B cell (primary cell): ENCODE measurements around the gene PSKH1. TPM values are rescaled to one million over a fixed set of nuclear protein-coding genes. Genes with fewer than 3 reads are reported as not detected.

ENCODE experiments used
- ATAC-seq: fragments of 200-7000 bp; cut with Tn5 transposase; one replicate; pipeline ENCODE4 v1.10.0; 2021; ENCODE audit warnings: low read depth, mild to moderate bottlenecking, moderate number of reproducible peaks, moderate library complexity
- CTCF ChIA-PET: fragments of 350-600 bp; sonication (Branson Sonifier 250); formaldehyde crosslinking; loops from one replicate; lab custom pipeline; 2021; ENCODE audit warnings: antibody characterized with exemption, inconsistent platforms; lab: Charles Lee
- POLR2A ChIA-PET: fragments of 350-600 bp; sonication (Branson Sonifier 250); formaldehyde crosslinking; loops from one replicate; lab custom pipeline; 2021; ENCODE audit warnings: antibody characterized with exemption; lab: Charles Lee
- DNase-seq: peaks from one replicate; pipeline ENCODE4 v3.0.0; 2013
- H2AFZ ChIP-seq: 2 replicates; pipeline ENCODE4 v1.6.1; 2012; ENCODE audit warnings: mild to moderate bottlenecking, low read depth, low read length; ENCODE audit not compliant: insufficient read depth, poor library complexity, severe bottlenecking
- H3K27ac ChIP-seq, 2 donors: 1 replicate in 1 of 2; 2 replicates in 1 of 2; pipeline ENCODE4 v1.5.1; 2012 to 2013; ENCODE audit warnings: low read length in 2 of 2, mild to moderate bottlenecking in 2 of 2, moderate library complexity in 1 of 2
- H3K27me3 ChIP-seq, 4 experiments: fragments of 200-600 bp in 1 of 4; sonication (generic) in 1 of 4; replicated peaks in 1 of 4; 1 replicate in 2 of 4; 2 replicates in 2 of 4; pipeline versions ENCODE4 v1.6.1 to v1.7.0; 2013 to 2016; ENCODE audit warnings: low read length in 3 of 4, mild to moderate bottlenecking in 2 of 4, mixed read lengths in 1 of 4, moderate library complexity in 1 of 4; ENCODE audit not compliant: insufficient read depth in 4 of 4, control insufficient read depth in 3 of 4; ENCODE audit errors: control extremely low read depth in 1 of 4
- H3K36me3 ChIP-seq, 2 experiments: replicated peaks in 1 of 2; 1 replicate in 1 of 2; 2 replicates in 1 of 2; pipeline versions ENCODE4 v1.6.1 to v1.7.1; 2013; ENCODE audit warnings: low read length in 1 of 2; ENCODE audit not compliant: insufficient read depth in 2 of 2, control insufficient read depth in 1 of 2; ENCODE audit errors: control extremely low read depth in 1 of 2, extremely low read depth in 1 of 2
- H3K4me1 ChIP-seq, 2 donors: fragments of 200-600 bp in 1 of 2; sonication (generic) in 1 of 2; 1 replicate in 1 of 2; 2 replicates in 1 of 2; pipeline versions ENCODE4 v1.5.1 to v1.6.1; 2013 to 2017; ENCODE audit warnings: low read length in 2 of 2; ENCODE audit not compliant: control insufficient read depth in 2 of 2, insufficient read depth in 2 of 2
- H3K4me2 ChIP-seq: replicated peaks from 2 replicates; pipeline ENCODE3; 2012; ENCODE audit warnings: mild to moderate bottlenecking, low read depth, low read length; ENCODE audit not compliant: poor library complexity, severe bottlenecking
- H3K4me3 ChIP-seq, 5 experiments: fragments of 200-600 bp in 1 of 5; sonication (generic) in 1 of 5; 1 replicate in 3 of 5; 2 replicates in 2 of 5; pipeline versions ENCODE4 v1.5.1 to v1.7.0; 2011 to 2016; ENCODE audit warnings: low read length in 4 of 5, mild to moderate bottlenecking in 4 of 5, low read depth in 2 of 5, control low read depth in 1 of 5, moderate library complexity in 1 of 5; ENCODE audit not compliant: insufficient read depth in 1 of 5; ENCODE audit errors: control extremely low read depth in 1 of 5, extremely low read depth in 1 of 5
- H3K79me2 ChIP-seq: fragments of 200-600 bp; sonication (generic); one replicate; pipeline ENCODE4 v1.6.0; 2016; ENCODE audit warnings: low read length; ENCODE audit not compliant: control insufficient read depth, insufficient read depth
- H3K9ac ChIP-seq: fragments of 200-600 bp; sonication (generic); 2 replicates; pipeline ENCODE4 v1.6.1; 2017; ENCODE audit warnings: mild to moderate bottlenecking, low read length, moderate library complexity
- H3K9me3 ChIP-seq, 3 donors: one replicate each; pipeline versions ENCODE4 v1.6.1 to v1.7.1; 2013; ENCODE audit warnings: low read length in 2 of 3; ENCODE audit not compliant: control insufficient read depth in 2 of 3, insufficient read depth in 1 of 3; ENCODE audit errors: control extremely low read depth in 1 of 3
- H4K20me1 ChIP-seq: 2 replicates; pipeline ENCODE4 v1.6.0; 2012; ENCODE audit warnings: mild to moderate bottlenecking, low read length; ENCODE audit not compliant: insufficient read depth, control insufficient read depth, poor library complexity, severe bottlenecking
- H3K27ac Mint-ChIP-seq: one replicate; pipeline ENCODE4 v1.8.0; 2021; ENCODE audit warnings: mixed read lengths
- H3K27me3 Mint-ChIP-seq: one replicate; pipeline ENCODE4 v1.8.0; 2021; ENCODE audit warnings: mixed read lengths
- H3K4me1 Mint-ChIP-seq: one replicate; pipeline ENCODE4 v1.8.0; 2021; ENCODE audit warnings: mixed read lengths
- H3K4me3 Mint-ChIP-seq: one replicate; pipeline ENCODE4 v1.8.0; 2021; ENCODE audit warnings: mixed read lengths
- H3K9me3 Mint-ChIP-seq: one replicate; pipeline ENCODE4 v1.8.0; 2022; ENCODE audit warnings: mixed read lengths; ENCODE audit not compliant: insufficient read depth
- EZH2 ChIP-seq: IDR thresholded peaks from 2 replicates; pipeline ENCODE4 v1.6.1; 2012; ENCODE audit warnings: borderline replicate concordance, low read depth, mild to moderate bottlenecking, moderate library complexity, low read length; ENCODE audit not compliant: insufficient read depth, poor library complexity, severe bottlenecking
- WGBS: methylation state at CpG from one replicate; pipeline ENCODE4 v1.1.5; 2013; ENCODE audit warnings: missing lambda C conversion rate; ENCODE audit not compliant: insufficient coverage; 5-methylcytosine and 5-hydroxymethylcytosine counted together
- intact Hi-C: fragments of 100-400 bp; cut with micrococcal nuclease; formaldehyde crosslinking; loops from one replicate; pipeline ENCODE4 v1.10.0; 2022
- polyA plus RNA-seq: library from polyadenylated mRNA; depleted of rRNA; stranded (reverse); fragments of >200 nt; gene quantifications from 2 replicates; pipeline ENCODE4 v1.2.3, GENCODE V29; 2012
- total RNA-seq, 2 donors: library from RNA; stranded (reverse); fragments of 120-200 nt in 1 of 2; gene quantifications; 1 replicate in 1 of 2; 2 replicates in 1 of 2; pipeline versions ENCODE4 v1.2.3 to v1.2.4, GENCODE V29; 2013 to 2022
- TF ChIP-seq, protein P1 (sequence below): fragments of 200-600 bp; IDR thresholded peaks from one replicate; pipeline ENCODE4 v1.8.0; 2022; ENCODE audit warnings: antibody characterized with exemption, mild to moderate bottlenecking

The PSKH1 gene
- total and polyA plus RNA-seq, 2 donors (not counting 1 experiment from before 2014, with no cell fraction given), result 20.1 to 29.1 TPM

DNA sequence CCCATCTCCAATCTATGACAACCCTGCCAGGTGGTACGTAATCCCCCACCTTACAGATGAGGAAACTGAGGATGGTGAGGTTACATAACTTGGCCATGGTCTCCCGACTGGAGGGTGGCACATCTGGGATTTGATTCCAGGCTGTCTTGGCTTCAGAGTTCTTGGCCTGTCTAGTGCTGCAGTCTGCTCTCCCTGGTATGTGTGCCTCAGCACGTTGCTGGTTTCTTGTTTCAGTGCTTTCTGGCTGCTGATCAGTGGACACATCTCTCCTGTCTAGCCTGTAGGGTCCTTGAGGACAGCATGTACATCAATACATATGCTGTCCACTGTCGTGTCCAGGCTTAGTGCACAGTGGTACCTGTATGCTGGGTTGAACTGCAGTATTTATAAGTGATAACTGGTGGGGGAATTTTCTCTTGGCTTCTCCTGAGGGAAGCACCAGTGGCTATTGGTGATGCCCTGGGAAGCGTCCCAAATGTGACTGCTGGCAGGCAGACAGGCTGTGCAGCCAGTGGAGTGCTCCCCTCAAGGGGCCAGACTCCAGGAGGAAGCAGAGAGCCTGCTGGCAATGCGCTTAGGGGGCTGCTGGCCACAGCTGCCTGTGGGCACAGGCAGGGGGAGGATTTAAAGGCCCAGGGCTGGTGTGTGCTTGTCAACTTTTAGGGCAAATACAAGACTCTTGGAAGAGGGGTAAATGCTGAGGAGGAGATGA lies 24.2 kb downstream of the PSKH1 start:
- no peak overlapping the region for H3K4me2 ChIP-seq
- DNase-seq, result no peak
- no peak overlapping the region for H3K4me3 Mint-ChIP-seq
- H3K79me2 ChIP-seq, result peaks cover 71% of the 10 kb centered on the region
- peaks cover 0 to 19% of the 10 kb centered on the region in 2 experiments for H3K36me3 ChIP-seq
- ChIA-PET POLR2A (no interaction called here), CTCF (interaction anchor here (1.8 kb wide), 1 partner anchor 101 kb away, joined by 5 read pairs; no protein-coding TSS in a partner anchor)
- peaks cover 51% of the 10 kb centered on the region for H4K20me1 ChIP-seq
- H3K27me3 Mint-ChIP-seq, result no peaks in the 10 kb centered on the region
- H2AFZ ChIP-seq, result no peak overlapping the region
- peaks cover 1% of the 10 kb centered on the region for H3K4me1 Mint-ChIP-seq
- H3K4me1 ChIP-seq, result no peaks in the 10 kb centered on the region
- no peaks in the 10 kb centered on the region for H3K9me3 Mint-ChIP-seq
- TF ChIP-seq, protein P1, sequence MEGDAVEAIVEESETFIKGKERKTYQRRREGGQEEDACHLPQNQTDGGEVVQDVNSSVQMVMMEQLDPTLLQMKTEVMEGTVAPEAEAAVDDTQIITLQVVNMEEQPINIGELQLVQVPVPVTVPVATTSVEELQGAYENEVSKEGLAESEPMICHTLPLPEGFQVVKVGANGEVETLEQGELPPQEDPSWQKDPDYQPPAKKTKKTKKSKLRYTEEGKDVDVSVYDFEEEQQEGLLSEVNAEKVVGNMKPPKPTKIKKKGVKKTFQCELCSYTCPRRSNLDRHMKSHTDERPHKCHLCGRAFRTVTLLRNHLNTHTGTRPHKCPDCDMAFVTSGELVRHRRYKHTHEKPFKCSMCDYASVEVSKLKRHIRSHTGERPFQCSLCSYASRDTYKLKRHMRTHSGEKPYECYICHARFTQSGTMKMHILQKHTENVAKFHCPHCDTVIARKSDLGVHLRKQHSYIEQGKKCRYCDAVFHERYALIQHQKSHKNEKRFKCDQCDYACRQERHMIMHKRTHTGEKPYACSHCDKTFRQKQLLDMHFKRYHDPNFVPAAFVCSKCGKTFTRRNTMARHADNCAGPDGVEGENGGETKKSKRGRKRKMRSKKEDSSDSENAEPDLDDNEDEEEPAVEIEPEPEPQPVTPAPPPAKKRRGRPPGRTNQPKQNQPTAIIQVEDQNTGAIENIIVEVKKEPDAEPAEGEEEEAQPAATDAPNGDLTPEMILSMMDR, result no peak
- TF ChIP-seq EZH2, result no peak
- H3K9ac ChIP-seq, result no peak overlapping the region
- no peak overlapping the region for H3K27ac Mint-ChIP-seq
- WGBS, result 97% methylated on average over 4 of the region's 6 CpGs
- H3K4me3 ChIP-seq, result no peak overlapping the region
- no peaks in the 10 kb centered on the region for H3K27me3 ChIP-seq
- no peaks in the 10 kb centered on the region for H3K9me3 ChIP-seq
- H3K27ac ChIP-seq, result no peak overlapping the region
- no peak for ATAC-seq
- intact Hi-C loops, result no loop called here

DNA sequence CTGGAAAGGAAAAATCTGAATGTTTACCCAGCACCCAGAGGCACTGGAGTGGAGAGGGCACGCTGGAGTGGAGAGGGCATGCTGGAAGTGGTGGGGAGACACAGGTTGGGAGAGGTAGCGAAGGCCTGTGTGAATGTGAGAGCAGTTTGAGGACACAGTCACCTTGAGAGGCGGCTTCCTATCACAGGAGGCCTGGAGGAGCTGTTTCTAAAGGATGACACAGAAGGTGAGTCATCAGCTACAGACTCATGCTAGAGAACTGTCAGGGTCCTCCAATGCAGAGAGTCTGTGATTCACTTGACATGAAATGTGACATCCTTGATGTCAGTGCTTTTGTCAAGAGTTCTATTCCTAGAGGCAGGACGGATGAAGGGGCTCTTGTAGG lies 24.8 kb downstream of the PSKH1 start:
- H3K4me1 Mint-ChIP-seq, result peaks cover 1% of the 10 kb centered on the region
- Histone ChIP-seq H3K27me3 (no peaks in the 10 kb centered on the region), H3K9ac (no peak overlapping the region), H3K27ac (no peak overlapping the region), H3K4me3 (no peak overlapping the region), H3K4me1 (no peaks in the 10 kb centered on the region), H3K4me2 (no peak overlapping the region), H3K9me3 (no peaks in the 10 kb centered on the region), H4K20me1 (peaks cover 51% of the 10 kb centered on the region), H3K79me2 (peaks cover 69% of the 10 kb centered on the region), H2AFZ (no peak overlapping the region), H3K36me3 (peaks cover 0 to 25% of the 10 kb centered on the region in 2 experiments)
- ChIA-PET CTCF (interaction anchor here (0.6 to 1.8 kb wide), 2 partner anchors 101 to 197 kb away, joined by 3 to 5 read pairs; no protein-coding TSS in a partner anchor), POLR2A (interaction anchor here (0.6 kb wide), 1 partner anchor 8 kb away, joined by 3 read pairs; no protein-coding TSS in a partner anchor)
- 97% methylated on average over 3 of the region's 4 CpGs for WGBS
- intact Hi-C loops, result no loop called here
- H3K27ac Mint-ChIP-seq, result no peak overlapping the region
- no peak overlapping the region for H3K4me3 Mint-ChIP-seq
- TF ChIP-seq, protein P1, result no peak
- TF ChIP-seq EZH2, result no peak
- DNase-seq, result no peak
- no peaks in the 10 kb centered on the region for H3K27me3 Mint-ChIP-seq
- no peaks in the 10 kb centered on the region for H3K9me3 Mint-ChIP-seq
- no peak for ATAC-seq
